ENCODE measurements around the gene TMEM135. TPM values are rescaled to one million over a fixed set of nuclear protein-coding genes. Genes with fewer than 3 reads are reported as not detected.
A peak's percentile ranks its signal among the peaks of the same experiment; 100 is the strongest.

The TMEM135 gene
- total and polyA plus RNA-seq, 2 donors from 2014 or later, result 12.0 to 24.6 TPM

DNA sequence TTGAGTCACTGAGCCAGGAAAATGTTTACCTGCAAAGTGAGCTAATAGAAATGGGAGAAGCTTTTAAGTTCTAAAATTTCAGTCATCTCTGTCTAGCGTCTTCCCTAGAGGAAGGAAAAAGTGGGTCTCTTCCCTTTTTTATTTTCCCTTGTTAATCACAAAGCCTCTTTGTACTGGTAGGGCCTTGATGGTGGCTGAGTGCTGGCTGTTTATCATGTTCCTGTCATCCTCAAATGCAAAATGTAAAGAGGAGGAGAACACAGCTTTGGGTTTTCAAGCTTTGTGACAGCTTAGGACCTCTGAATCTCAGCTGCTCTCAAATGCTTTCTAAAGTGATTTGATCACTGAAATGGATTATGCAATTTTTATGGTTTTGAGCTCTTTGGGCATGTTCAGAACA, 222.0 kb downstream of the TMEM135 start:
- Histone ChIP-seq H3K9ac (ENCODE audit: low read length in 3 of 3) (no peak overlapping the region), H3K4me3 (ENCODE audit: low read length in 3 of 3) (no peak overlapping the region), H3K27me3 (ENCODE audit: control insufficient read depth, insufficient read depth, low read length) (no peaks in the 10 kb centered on the region), H3K36me3 (ENCODE audit: control insufficient read depth in 2 of 3, insufficient read depth in 3 of 3, low read length in 3 of 3) (no peaks in the 10 kb centered on the region), H3K9me3 (ENCODE audit: control insufficient read depth in 2 of 3, insufficient read depth in 1 of 3, low read length in 3 of 3) (no peaks in the 10 kb centered on the region), H3K27ac (ENCODE audit: low read depth in 2 of 2, low read length in 2 of 2) (no peak overlapping the region), H3K4me1 (ENCODE audit: control insufficient read depth in 2 of 3, insufficient read depth in 2 of 3, low read depth in 1 of 3, low read length in 3 of 3) (no peaks in the 10 kb centered on the region)
- DNase-seq (no peak), FAIRE-seq (no peak)
- TF ChIP-seq, protein P1, sequence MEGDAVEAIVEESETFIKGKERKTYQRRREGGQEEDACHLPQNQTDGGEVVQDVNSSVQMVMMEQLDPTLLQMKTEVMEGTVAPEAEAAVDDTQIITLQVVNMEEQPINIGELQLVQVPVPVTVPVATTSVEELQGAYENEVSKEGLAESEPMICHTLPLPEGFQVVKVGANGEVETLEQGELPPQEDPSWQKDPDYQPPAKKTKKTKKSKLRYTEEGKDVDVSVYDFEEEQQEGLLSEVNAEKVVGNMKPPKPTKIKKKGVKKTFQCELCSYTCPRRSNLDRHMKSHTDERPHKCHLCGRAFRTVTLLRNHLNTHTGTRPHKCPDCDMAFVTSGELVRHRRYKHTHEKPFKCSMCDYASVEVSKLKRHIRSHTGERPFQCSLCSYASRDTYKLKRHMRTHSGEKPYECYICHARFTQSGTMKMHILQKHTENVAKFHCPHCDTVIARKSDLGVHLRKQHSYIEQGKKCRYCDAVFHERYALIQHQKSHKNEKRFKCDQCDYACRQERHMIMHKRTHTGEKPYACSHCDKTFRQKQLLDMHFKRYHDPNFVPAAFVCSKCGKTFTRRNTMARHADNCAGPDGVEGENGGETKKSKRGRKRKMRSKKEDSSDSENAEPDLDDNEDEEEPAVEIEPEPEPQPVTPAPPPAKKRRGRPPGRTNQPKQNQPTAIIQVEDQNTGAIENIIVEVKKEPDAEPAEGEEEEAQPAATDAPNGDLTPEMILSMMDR (IDR thresholded peaks at IDR 0.05; ENCODE audit: borderline replicate concordance, extremely low read depth, insufficient read depth), result no peak
- intact Hi-C loops (cut with DNase I), result no loop called here

DNA sequence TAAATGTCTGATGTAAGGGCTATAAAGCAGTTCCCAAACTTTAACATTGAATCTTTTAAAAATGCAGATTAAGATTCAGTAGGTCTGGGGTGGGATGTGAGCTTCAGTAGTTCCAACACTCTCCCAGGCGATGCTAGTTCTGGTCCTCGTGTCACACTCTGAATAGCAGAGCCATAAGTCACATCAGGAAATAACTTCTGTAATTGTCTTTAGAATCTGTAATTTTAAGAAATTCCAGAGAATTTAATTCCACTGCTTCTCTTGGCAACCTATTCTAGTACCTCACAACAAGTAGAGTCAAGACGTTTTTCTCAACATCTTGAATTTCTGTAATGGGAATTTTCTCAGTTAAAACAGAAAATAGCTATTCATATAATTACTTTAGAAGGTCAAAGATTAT, 223.1 kb downstream of the TMEM135 start:
- FAIRE-seq, result no peak

DNA sequence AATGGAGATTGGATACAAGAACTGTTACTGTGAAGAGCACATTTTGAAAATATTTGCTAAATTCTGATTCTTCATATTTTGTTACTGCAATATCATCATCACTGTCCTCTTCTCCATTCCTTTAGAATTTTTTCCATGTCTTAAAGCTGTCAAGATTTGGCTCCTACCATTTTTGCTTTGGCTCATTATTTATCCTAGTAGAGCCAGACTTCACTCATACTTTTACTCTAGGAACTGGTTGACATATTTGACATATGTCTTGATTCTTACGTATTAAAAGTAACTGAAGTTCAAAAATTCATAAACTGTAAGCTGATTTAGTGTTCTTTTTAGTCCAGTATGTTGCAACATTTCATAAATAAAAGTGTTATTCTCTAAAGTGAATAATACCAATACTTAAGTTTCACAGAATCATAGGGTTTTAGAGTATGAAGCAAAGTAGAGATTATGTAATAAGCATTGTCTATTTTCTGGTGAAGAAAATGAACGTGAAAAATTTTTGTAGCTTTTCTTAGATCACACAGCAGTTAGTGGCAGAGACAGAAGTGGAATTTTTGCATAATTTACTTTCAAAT, 225.6 kb downstream of the TMEM135 start:
- Histone ChIP-seq H3K27me3 (ENCODE audit: control insufficient read depth, insufficient read depth, low read length) (no peaks in the 10 kb centered on the region), H3K4me1 (ENCODE audit: control insufficient read depth in 2 of 3, insufficient read depth in 2 of 3, low read depth in 1 of 3, low read length in 3 of 3) (no peaks in the 10 kb centered on the region), H3K36me3 (ENCODE audit: control insufficient read depth in 2 of 3, insufficient read depth in 3 of 3, low read length in 3 of 3) (no peaks in the 10 kb centered on the region), H3K27ac (ENCODE audit: low read depth in 2 of 2, low read length in 2 of 2) (no peak overlapping the region), H3K4me3 (ENCODE audit: low read length in 3 of 3) (no peak overlapping the region), H3K9me3 (ENCODE audit: control insufficient read depth in 2 of 3, insufficient read depth in 1 of 3, low read length in 3 of 3) (no peaks in the 10 kb centered on the region), H3K9ac (ENCODE audit: low read length in 3 of 3) (no peak overlapping the region)
- intact Hi-C loops (cut with DNase I), result no loop called here
- no peak for DNase-seq
- TF ChIP-seq, protein P1 (IDR thresholded peaks at IDR 0.05; ENCODE audit: borderline replicate concordance, extremely low read depth, insufficient read depth), result no peak
- peak; percentile 39 for FAIRE-seq

More for the DNA sequence above, 223.1 kb downstream of the TMEM135 start:
- no peaks in the 10 kb centered on the region for H3K9me3 ChIP-seq (ENCODE audit: control insufficient read depth in 2 of 3, insufficient read depth in 1 of 3, low read length in 3 of 3)
- no peaks in the 10 kb centered on the region for H3K4me1 ChIP-seq (ENCODE audit: control insufficient read depth in 2 of 3, insufficient read depth in 2 of 3, low read depth in 1 of 3, low read length in 3 of 3)
- no peak overlapping the region for H3K27ac ChIP-seq (ENCODE audit: low read depth in 2 of 2, low read length in 2 of 2)
- intact Hi-C loops (cut with DNase I), result no loop called here
- no peak overlapping the region for H3K4me3 ChIP-seq (ENCODE audit: low read length in 3 of 3)
- H3K36me3 ChIP-seq (ENCODE audit: control insufficient read depth in 2 of 3, insufficient read depth in 3 of 3, low read length in 3 of 3), result no peaks in the 10 kb centered on the region
- peak in 1 of 5 donors; percentile 25 for DNase-seq
- H3K9ac ChIP-seq (ENCODE audit: low read length in 3 of 3), result no peak overlapping the region
- no peaks in the 10 kb centered on the region for H3K27me3 ChIP-seq (ENCODE audit: control insufficient read depth, insufficient read depth, low read length)
- TF ChIP-seq, protein P1 (IDR thresholded peaks at IDR 0.05; ENCODE audit: borderline replicate concordance, extremely low read depth, insufficient read depth), result no peak

DNA sequence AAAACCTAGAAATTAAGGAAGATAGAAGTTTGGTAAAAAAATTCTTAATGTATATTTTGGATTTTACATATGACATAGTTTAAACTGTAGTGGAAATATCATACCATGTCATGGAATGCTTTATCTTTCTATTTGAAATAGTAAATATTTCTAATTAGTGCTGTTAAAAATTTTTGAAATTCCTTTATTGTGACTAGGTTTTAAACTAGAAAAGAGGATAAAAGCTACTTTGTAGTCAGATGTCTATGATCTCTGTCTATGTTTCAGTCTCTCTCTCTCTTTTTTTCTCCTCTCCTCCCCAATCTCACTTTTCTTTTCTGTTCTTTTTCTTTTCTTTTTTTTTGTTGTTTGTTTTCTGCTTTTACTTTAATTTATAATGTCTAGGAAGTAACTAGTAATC, 226.2 kb downstream of the TMEM135 start:
- no peaks in the 10 kb centered on the region for H3K27me3 ChIP-seq (ENCODE audit: control insufficient read depth, insufficient read depth, low read length)
- DNase-seq (no peak), FAIRE-seq (no peak)
- intact Hi-C loops (cut with DNase I), result no loop called here
- no peak overlapping the region for H3K9ac ChIP-seq (ENCODE audit: low read length in 3 of 3)
- H3K36me3 ChIP-seq (ENCODE audit: control insufficient read depth in 2 of 3, insufficient read depth in 3 of 3, low read length in 3 of 3), result no peaks in the 10 kb centered on the region
- no peak overlapping the region for H3K4me3 ChIP-seq (ENCODE audit: low read length in 3 of 3)
- H3K9me3 ChIP-seq (ENCODE audit: control insufficient read depth in 2 of 3, insufficient read depth in 1 of 3, low read length in 3 of 3), result no peaks in the 10 kb centered on the region
- no peak overlapping the region for H3K27ac ChIP-seq (ENCODE audit: low read depth in 2 of 2, low read length in 2 of 2)
- TF ChIP-seq, protein P1 (IDR thresholded peaks at IDR 0.05; ENCODE audit: borderline replicate concordance, extremely low read depth, insufficient read depth), result no peak
- no peaks in the 10 kb centered on the region for H3K4me1 ChIP-seq (ENCODE audit: control insufficient read depth in 2 of 3, insufficient read depth in 2 of 3, low read depth in 1 of 3, low read length in 3 of 3)

Data from kidney (tissue), 14 donors.